Fibroblast of skin of right quadriceps (primary cell): ENCODE results near the gene TWIST2.

ENCODE experiments used
- DNase-seq: peaks from one replicate; pipeline ENCODE4 v3.0.0-alpha.2; 2013

TWIST2 gene

DNA sequence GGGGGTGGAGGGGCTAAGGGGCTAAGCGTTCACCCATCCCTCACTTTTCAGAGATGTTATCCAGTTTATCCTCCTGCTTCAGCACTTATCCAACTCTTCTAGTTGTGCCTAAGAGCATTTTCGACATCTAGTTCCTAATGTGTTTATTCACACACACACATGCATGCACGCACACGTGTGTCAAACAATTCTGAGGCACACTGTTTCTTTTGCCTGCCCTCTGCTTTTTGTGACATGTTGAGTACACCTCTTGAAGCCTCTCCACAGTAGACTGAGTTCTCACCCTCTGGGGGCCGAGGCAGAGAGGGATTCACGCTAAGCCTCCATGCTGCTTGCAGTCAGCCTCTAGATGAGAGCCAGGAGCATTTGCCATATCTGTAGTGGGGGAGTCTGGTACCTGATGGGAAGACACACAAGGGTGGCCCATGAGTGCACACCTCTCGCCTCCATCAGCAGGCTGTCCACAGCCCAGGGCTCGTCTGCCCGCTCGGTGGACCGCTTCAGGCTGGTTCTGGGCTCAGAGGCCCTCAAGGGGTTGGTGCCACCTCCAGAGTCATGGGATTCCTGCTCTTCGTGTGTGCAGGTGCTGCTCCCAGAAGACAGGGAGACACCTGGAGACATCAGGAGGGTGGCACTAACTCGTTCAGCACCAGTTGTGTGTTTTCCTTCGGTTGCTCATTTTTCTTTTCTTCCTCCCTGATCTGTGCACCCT is 11.9 kb downstream of the TWIST2 start:
- peak; percentile 24 for DNase-seq

DNA sequence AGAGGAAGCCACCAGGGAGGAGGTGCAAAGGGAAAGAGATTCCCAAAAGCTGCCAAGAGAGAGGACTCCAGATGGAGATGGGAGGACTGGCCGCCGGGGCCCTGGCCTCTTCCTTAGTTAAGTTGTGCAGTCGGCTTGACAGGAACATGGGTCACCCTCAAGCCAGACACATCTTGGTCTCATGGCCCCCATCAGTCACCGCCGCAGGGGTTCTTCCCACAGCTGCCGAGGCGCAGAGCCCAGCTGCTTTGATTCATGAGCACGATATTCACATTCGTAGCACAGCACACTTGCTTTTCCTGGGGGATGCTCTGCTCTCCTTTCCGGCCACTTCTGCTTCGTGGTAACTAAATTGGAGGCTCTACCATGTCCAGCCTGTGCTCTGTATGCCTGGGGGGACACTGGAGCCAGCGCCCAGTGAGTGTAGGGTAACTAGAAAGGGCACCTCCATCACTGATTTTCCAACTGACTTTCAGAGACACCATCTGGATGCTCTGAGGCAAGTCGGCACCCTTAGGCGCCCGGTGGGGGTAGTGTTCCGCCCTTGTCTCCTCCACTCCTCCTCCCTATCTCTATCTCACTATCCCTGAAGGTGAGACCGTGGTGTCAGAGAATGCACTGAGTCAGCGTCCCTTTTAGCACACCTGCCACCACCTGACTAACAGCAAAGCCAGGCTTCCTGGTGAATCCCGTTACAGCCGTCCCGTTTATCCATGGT is 13.3 kb downstream of the TWIST2 start:
- DNase-seq = peak; percentile 74

DNA sequence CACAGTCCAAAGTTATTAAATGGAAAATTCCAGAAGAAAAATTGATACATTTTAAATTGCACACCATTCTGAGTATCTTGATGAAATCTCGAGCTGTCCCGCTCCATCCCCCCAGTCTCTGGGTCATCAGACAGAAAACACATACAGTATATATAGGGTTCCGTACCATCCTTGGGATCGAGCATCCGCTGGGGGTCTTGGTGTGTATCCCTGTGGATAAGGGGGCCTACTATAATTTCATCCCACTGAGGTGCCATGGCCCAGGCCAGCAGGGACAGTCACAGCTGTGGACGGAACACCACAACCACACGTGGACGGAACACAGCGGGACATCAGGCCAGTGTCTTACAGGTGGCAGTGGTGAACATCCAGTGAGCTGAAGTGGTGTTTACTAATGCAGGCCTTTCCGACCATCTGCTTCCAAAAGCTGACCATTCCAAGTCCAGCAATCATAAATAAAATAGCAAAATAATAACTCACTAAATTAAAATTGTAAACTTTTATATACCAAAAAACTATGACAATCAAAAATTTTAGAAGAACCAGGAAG is 14.0 kb downstream of the TWIST2 start:
- peak; percentile 17 for DNase-seq

DNA sequence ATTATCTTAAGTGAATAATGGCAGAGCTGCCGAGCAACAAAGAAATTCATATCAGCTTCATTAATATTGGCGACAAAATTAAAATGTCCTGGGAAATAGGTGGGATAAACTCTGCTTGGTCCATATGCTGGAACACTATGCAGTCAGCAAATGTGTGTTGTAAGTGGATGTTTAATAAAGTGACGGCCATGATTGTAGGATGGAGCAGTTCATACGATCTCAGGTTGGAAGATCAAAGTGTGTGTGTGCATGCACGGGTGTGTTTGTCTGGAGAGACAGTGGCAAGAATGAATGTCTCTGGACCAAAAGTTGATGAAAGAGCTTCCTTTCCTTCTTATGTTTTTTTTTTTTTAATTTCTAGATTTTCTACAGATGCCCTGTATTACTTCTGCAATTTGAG is 14.8 kb downstream of the TWIST2 start:
- peak; percentile 35 for DNase-seq

DNA sequence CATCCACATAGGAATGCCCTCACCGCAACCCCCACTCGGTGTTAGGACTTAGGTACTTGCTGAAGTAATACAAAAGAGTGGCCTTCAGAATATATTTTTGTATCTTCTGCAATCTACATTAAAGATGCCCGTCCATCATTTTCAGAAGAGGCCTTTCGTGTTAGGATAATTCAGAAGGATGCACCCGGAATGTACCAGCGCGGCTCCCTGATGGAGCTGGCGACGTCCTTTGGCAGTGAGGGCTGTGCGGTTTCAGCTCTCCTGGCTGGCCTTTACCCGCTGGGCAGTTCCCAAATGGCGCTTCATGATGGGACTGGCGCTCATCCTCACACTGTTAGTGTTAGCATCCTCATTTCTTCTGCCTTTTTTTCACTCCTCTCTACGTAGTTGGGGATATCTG is 15.3 kb downstream of the TWIST2 start:
- DNase-seq = peak; percentile 21

DNA sequence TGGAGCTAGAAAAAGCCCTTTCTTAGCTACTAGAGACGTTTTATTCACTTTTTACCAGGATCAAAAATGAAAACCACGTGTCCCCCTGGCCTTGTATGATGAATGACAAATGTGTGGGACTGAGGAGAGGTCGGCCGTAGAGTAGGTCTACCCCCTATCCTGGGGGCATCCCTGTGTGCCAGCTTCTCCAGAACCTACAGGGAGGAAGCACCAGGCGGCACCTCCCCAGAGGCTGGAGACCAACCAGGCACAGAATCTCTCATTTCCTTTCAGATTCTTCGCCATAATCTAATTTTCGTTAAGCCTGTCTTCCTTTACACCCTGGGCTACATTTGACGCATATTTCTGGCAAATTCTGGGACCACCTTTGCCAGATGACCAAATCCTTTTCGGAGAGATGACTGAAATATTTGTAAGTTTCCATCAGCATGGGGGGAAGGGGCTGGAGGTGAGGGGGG is 15.9 kb downstream of the TWIST2 start:
- no peak for DNase-seq

DNA sequence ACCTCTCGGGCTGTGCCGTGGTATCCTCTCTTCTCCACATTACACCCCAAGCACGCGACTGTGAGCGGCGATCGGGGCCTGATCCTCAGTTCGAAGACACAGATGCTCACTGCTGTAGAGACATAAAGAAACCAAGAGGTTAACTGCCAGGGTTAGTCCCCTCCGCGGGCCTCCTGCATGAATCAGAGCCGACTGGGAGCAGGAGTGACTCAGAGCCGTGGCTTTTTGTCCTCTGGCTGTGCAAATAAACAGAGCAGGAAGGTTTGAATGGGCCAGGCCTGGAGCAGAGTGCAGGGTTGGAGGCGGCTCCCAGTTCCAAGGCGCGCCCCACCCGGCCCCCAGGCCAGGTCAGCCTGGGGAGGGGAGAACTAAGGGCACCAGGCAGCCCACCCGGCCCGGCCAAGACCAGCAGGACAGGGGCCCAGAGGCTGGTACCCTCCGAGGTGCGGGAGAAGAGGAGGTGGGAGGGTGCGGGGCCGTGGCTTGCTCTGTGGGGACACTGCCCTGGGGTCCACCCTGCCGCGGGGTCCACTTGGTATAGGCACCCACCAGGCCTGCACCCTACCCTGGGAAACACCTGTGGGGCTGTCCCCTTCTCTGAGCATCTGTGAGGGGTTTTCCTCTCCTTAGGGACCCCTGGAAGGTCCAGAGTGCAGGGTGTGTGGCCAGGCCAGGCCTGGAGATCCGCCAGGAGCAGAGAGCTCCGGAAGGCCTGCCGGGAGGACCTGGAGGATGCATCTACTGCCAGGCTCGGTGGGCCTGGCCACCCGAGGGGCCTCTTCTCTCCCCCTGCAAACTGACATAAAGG is 16.5 kb downstream of the TWIST2 start:
- peak; percentile 100 for DNase-seq

DNA sequence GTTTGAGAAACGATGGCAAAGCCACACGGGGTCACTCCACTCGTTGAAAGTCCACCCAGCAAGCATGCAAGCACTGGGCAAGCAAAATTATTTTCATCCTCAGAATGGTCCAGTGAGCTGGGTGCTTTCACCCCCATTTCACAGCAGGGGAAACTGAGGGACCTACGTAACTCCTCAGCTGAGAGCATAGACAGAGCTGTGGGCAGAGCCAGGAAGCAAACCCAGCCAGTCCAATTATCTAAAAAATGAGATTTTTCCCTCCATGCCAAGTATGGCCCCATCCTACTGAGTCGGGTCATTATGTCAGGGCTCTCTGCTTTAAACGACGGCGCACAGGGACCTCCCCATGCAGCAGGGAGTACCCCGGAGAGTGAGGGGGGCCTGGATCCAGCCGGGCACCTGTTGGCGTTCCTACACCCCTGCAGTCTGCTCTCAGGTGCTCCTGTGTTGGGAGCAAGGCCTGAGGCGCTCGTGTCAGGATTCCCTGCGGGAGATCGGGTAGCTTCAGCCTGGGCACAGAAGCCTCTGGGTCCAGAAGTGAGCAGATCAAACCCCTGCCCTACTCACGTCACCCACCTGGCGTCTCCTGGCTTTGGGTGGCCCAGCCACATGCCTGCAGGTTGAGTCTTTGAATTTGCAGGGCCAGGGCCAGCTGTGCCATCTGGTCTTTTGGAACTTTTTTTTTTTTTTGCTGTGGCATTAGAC is 17.3 kb downstream of the TWIST2 start:
- no peak for DNase-seq

DNA sequence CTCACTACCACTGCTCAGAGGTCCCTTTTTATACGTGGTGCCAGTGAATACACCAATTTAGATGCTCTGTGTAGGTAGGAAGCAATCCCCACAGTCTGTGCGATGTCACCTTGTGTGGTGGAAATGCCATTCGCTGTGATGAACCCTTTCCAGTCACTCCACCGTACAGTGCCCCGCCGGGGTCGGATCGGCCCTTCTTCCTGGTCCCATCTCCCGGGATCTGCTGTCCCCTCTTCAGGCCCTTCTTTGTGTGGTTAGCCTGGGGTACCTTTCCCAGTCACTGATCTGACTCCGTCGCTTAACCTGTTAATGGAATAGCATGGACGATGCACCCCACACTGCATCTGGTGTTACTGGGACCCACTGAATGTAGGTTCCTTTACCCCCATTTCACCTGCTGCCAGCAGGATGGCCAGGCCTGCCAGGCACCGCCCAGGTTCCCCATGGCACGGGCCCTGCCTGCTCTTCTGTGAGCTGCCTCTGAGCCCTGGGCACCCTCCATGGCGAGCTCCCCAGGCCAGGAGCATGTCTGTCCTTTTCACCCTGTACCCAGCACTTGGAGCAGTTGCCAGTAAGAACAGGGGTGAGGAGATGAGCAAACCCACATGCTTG is 18.0 kb downstream of the TWIST2 start:
- DNase-seq = no peak

DNA sequence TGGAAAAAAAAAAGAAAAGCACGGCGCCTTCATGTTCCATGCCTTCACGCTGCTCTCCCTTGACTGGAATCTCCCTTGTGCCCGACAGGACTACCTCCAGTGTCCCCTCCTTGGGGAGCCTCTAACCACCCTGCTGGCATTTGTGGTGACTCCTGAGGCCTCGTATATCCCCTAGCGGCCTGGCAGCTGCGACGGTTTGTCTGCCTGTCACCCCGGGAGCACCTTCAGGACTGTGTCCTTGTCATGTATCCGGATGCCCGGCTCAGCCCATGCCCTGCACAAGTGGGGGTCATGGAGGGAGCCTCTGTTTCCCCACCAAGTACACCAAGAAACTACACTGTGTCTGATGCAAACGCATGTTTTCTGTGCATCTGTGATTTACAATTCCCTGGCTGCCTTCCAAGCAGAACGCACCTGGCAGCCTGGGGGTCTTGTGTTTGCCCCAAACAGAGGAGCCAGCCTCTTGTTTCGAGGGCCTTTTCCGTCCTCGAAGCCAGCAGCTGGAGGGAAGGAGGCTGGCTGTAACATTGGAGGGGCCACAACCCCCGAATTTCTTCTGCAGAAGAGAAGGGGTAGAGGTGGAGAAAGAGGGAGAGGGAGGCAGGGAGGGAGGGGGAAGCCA is 18.9 kb downstream of the TWIST2 start:
- DNase-seq = no peak

DNA sequence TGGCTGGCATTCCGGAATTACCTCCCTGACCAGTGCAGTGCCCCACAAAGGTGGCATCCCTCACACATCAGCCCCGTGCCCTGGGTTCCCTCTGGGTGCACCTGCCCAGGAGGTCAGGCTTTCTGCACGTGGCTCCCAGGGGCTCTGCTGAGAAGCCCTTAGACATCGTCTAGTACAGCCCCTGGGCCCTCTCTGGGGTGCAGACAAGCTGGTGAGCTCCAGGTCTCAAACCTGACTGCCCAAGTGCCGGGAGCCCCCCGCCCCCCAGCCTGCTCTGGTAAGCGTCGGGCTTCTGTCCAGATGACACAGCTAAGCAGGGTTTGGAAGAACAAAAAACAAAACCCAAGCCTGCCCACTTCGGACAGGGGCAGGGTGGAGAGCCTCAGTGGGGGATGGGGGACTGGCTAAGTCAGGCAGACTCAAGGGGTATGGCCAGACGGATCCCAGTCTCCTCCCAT is 20.2 kb downstream of the TWIST2 start:
- DNase-seq = no peak

DNA sequence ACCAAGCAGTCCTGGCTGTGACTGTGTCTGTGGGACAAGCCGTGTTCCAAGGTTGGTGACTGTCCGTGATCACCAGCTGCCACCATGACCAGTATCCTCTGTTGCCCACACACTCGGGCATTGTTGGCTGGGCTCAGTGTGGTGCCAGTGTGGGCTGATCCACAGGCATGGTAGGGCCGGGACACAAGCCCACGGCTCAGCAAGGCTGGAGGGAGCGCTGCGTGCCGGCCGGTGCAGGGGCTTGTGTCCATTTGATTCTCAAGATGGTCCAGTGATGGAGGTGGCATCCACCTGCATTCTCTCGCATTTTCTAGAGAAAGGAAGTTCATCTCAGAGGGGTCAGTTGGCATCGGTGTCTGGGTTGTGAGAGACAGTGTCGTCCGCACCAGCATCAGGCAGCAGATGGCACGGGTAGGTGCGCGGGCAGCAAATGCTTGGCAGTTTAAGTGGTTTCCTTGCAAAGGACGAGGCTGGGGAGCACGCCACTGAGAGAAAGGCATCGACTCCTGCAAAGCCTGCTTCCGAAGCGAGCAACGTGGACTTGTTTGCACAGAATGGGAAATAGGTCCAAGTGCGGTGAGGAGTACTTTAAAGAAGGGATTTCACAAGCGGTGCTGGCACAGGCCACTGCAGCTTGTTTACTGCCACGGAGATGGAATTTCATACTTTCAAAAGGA is 20.9 kb downstream of the TWIST2 start:
- peak; percentile 79 for DNase-seq

DNA sequence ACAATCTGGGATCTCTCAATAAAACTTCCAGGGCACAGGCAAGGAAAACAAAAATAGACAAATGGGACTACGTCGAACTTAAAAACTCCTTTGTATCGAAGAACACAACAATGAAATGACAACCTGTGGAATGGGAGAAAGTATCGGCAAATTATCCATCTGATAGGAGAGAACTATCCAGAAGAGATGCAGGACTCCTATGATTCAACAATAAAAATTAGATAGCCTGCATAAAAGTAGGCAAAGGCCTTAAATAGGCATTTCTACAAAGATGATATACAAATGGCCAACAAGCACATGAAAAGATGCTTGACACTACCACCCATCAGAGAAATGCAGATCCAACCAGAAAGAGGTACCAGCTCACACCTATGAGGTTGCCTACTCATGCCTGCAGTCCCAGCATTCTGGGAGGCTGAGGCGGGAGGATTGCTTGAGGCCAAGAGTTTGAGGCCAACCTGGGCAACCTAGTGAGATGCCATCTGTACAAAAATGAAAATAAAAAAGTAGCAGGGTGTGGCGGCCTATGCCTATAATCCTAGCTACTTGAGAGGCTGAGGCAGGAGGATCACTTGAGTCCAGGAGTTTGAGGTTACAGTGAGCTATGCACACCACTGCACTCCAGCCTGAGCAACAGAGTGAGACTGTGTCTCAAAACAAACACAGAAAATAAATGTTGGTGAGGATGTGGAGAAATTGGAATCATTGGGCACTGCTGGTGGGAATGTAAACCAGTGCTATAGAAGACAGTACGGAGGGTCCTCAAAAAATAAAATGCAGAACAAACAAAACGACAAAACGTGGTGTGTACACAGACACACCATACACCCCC is 21.6 kb downstream of the TWIST2 start:
- peak; percentile 80 for DNase-seq

DNA sequence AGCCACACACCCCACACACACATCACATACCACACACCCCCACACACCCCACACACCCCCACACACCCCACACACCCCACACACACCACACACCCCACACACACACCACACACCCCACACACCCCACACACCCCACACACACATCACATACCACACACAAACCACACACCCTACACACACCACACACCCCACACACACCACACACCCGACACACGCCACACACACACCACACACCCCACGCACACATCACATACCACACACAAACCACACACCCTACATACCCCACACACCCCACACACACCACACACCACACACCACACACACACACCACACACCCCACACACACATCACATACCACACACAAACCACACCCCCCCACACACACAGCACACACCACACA is 22.4 kb downstream of the TWIST2 start:
- no peak for DNase-seq

DNA sequence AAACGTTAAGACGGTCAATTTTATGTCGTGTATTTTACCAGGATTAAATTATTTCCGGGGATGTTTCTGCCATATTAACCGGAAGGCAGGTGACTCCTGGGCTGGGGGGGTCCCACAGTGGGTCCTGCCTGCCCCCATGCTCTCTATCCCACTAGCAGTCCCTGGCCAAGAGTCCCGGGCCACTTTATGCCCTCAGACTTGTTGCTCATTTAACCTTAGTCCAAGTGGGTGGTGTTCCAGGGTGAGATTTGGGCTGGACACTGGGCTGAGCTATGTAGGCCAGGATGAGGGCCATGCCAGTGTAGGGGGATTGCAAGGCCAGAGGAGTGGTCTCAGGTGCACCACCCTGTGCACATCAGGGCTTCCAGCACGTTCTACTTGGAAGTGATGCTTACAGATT is 24.1 kb downstream of the TWIST2 start:
- no peak for DNase-seq

DNA sequence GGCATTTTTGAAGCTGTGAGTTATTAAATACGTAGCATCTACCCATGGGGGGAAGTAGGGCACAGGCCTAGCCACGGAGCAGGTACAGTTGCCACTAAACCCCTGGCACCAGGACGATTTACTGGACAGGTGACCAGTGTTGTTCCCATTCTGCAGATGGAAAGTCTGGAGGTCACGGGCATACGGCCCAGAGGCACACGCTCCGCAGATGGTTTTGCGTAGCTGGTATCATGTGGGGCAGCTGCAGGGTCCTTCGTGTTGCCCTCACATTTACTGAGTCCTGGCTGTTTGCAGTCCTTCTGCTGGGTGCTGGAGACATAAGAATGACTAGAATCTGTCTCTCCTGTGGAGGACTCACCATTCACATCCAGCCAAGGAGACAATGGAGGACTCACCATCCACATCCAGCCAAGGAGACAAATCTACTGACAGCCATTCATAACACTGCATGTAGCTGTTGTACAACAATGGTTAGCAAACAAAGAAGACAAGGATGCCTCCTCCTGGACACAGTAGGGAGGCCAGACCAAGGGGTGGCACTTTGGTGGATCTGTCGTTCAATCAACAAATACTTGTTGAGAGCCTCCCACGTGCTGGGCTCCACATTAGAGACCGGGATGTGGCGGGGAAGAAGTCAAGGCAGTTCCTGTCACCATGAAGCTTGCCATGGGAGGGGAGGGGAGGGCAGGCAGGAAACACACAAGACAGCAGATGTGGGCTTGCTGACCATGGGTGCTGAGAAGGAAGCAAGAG is 24.9 kb downstream of the TWIST2 start:
- no peak for DNase-seq

DNA sequence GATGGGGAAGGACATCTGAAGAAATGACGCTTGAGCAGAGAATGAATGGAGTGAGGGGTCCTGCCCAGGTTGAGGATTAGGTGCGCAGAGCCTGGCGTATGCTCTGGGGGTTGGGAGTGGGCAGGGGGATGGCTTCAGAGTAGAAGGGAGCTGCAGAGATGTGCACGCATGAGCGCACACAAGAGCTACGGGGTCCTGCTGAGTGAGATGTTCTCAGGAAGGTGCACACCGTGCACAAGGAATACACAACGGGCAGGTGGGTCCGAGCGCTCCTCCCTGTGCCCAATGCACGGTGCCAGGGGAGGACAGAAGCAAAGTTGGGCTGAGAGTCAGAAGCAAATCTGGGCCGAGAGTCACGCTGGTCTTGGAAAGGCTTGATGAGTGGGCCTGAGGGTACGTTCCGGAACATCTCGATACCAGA is 25.5 kb downstream of the TWIST2 start:
- DNase-seq = no peak

DNA sequence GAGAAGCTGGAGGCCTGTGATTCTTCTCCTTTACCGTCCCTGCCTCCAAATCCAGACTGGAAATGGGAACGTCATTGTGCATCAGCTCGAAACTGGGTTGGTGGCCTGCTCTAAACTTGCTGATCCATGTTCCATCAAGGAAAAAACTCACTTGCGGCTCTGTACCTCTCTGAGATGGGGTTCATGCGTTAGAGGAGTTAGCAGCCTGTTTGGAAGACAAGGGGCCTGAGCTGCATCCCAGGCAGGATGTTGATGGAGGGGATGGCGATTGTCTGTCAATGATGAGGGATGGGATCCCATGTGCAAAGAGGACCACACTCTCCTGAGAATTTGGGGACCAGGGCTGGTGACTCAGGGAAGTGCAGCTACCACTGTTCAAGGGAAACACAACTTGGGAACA is 26.0 kb downstream of the TWIST2 start:
- DNase-seq = no peak

DNA sequence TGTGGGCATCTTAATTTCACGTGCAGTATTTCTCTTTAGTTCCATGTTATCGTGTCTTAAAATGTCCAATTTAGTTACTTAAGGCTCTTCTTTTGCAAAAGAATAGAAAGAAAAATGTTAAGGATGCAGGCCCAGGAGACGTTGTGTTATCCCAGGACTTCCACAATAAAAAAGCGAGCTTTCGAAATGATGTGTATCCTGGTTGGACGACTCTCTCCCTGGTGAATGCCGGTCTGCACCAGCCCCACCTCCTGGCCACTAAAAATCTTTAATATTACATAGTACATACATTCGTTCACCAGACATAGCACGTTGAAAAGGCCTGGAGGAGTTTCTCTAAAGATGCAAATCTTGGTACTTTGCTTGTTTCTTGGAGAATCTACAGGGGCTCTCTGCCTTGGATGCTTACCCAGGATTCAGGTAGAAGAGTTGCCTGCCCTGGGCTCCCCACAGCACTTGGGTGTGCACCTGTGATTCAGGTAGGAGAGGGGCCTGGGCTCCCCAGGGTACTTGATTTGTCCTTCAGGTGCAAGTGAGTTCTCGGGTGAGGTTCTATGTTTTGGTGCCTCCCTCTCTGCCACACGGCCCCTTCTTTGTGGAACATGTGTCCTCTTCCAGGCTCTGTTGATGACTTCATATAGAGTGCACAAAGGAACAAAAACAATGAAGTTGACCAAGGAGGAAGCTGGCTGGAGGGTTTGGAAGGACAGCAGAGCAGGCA is 26.6 kb downstream of the TWIST2 start:
- DNase-seq = no peak
